ENCODE data around the gene TMUB2.
"Not testable (repeated sequence)": the region's sequence is repeated elsewhere in the genome, so short reads cannot be mapped to it uniquely, and the experiment has no call there.

Gene TMUB2

GRCh38 chr17:44219616-44220212 is 32.9 kb downstream of the TMUB2 start, which contains the start of gene UBTF:
UBTF (minus strand) TSS chr17:44219675; CDS start chr17:44218229, 1,446 bp downstream.
- DNase-seq (ENCODE audit: low spot score) = peak; percentile 79

- DNase-seq (ENCODE audit: low spot score) = peak; percentile 48
These were observed 33.7 kb downstream of the TMUB2 start for GRCh38 chr17:44220213-44221083.

- DNase-seq (ENCODE audit: low spot score) = peak; percentile 53
These were observed 34.5 kb downstream of the TMUB2 start for GRCh38 chr17:44221084-44221861.

GRCh38 chr17:44221862-44222111 is 35.0 kb downstream of the TMUB2 start:
- no peak for DNase-seq (ENCODE audit: low spot score)

GRCh38 chr17:44222112-44222869 is 35.5 kb downstream of the TMUB2 start:
- DNase-seq (ENCODE audit: low spot score) = peak; percentile 55

GRCh38 chr17:44223541-44224071 is 36.8 kb downstream of the TMUB2 start:
- DNase-seq (ENCODE audit: low spot score) = no peak

- no peak for DNase-seq (ENCODE audit: low spot score)
These were observed 42.3 kb downstream of the TMUB2 start for GRCh38 chr17:44229090-44229489.

GRCh38 chr17:44230140-44230539 is 43.4 kb downstream of the TMUB2 start:
- DNase-seq (ENCODE audit: low spot score) = no peak

GRCh38 chr17:44232061-44232460 is 45.3 kb downstream of the TMUB2 start:
- no peak for DNase-seq (ENCODE audit: low spot score)

GRCh38 chr17:44233582-44233981 is 46.8 kb downstream of the TMUB2 start:
- no peak for DNase-seq (ENCODE audit: low spot score)

- no peak for DNase-seq (ENCODE audit: low spot score)
These were observed 48.8 kb downstream of the TMUB2 start for GRCh38 chr17:44235583-44235936.

GRCh38 chr17:44236444-44236991 is 49.7 kb downstream of the TMUB2 start:
- DNase-seq (ENCODE audit: low spot score) = no peak

- DNase-seq (ENCODE audit: low spot score) = not testable (repeated sequence)
These were observed 51.1 kb downstream of the TMUB2 start for GRCh38 chr17:44237886-44238285.

GRCh38 chr17:44241106-44241624 is 54.4 kb downstream of the TMUB2 start:
- DNase-seq (ENCODE audit: low spot score) = no peak
